Measurements from ENCODE around the gene LYPLA2.
"Not testable (repeated sequence)": the region's sequence is repeated elsewhere in the genome, so short reads cannot be mapped to it uniquely, and the experiment has no call there.

The LYPLA2 gene

DNA sequence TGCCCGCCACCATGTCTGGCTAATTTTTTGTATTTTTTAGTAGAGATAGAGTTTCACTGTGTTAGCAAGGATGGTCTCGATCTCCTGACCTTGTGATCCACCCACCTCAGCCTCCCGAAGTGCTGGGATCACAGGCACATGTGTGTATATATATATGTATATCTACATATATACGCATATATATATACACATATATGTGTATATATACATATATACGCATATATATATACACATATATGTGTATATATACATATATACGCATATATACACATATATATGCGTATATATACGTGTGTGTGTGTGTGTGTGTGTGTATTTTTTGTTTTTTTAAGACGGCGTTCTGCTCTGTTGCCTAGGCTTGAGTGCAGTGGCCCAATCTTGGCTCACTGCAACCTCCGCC lies 7.8 kb upstream of the LYPLA2 start:
- H3K36me3 ChIP-seq (ENCODE audit: control insufficient read depth in 1 of 2, insufficient read depth in 2 of 2, low read length in 2 of 2) = peaks cover 22 to 23% of the 10 kb centered on the region in 2 experiments
- not testable (repeated sequence) for H4K8ac ChIP-seq (ENCODE audit: low read depth, low read length); H2BK120ac ChIP-seq (ENCODE audit: insufficient read depth, low read length, poor library complexity); H4K12ac ChIP-seq (ENCODE audit: low read depth, low read length); H3K4ac ChIP-seq (ENCODE audit: low read depth, low read length); H2AK5ac ChIP-seq (ENCODE audit: low read length); H3K9me3 ChIP-seq (ENCODE audit: insufficient read depth, low read depth, low read length); H3K79me1 ChIP-seq (ENCODE audit: low read length); H2BK12ac ChIP-seq (ENCODE audit: low read length); H3K23ac ChIP-seq (ENCODE audit: low read length); H2AFZ ChIP-seq (ENCODE audit: insufficient read depth, low read length, poor library complexity); H3K4me3 ChIP-seq (ENCODE audit: low read depth, low read length); H4K91ac ChIP-seq (ENCODE audit: low read depth, low read length); H3K14ac ChIP-seq (ENCODE audit: low read length); H3K27me3 ChIP-seq (ENCODE audit: insufficient read depth, low read length); H3K18ac ChIP-seq (ENCODE audit: low read length); DNase-seq; H2BK5ac ChIP-seq (ENCODE audit: low read depth, low read length, poor library complexity); H3K27ac ChIP-seq (ENCODE audit: low read depth, low read length); H3K9ac ChIP-seq (ENCODE audit: low read length); H3K4me2 ChIP-seq (ENCODE audit: low read length); H3K4me1 ChIP-seq (ENCODE audit: control insufficient read depth in 1 of 2, insufficient read depth in 2 of 2, low read length in 2 of 2)
- H3K79me2 ChIP-seq (ENCODE audit: control insufficient read depth, insufficient read depth, low read length, poor library complexity) = peaks cover 11% of the 10 kb centered on the region
- WGBS (ENCODE audit: extremely low coverage, insufficient coverage, insufficient read length) = no CpG with 5 or more reads among the region's 11 CpGs

DNA sequence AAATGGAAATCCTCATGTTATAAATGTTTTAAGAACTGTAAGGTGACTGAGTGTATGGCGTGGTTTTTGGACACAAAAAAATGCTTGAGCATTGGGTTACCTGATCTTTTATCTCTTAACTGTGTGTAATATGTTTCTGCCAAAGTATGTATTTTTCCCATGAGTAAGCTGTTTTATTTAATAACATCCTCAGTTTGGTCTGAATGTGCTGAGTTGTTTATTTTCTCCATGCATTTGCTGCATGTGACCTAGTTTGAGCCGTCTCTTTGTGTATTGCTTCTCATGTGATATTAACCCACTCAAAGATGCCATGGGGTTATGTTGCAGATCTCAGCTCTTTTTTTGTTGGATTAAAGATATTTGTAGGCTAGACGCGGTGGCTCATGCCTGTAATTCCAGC lies 6.1 kb upstream of the LYPLA2 start:
- Histone ChIP-seq H3K79me2 (ENCODE audit: control insufficient read depth, insufficient read depth, low read length, poor library complexity) (no peaks in the 10 kb centered on the region), H2BK120ac (ENCODE audit: insufficient read depth, low read length, poor library complexity) (no peak overlapping the region), H2AFZ (ENCODE audit: insufficient read depth, low read length, poor library complexity) (no peak overlapping the region), H4K12ac (ENCODE audit: low read depth, low read length) (no peak overlapping the region), H4K8ac (ENCODE audit: low read depth, low read length) (no peak overlapping the region), H3K4me1 (ENCODE audit: control insufficient read depth in 1 of 2, insufficient read depth in 2 of 2, low read length in 2 of 2) (peaks cover 0 to 2% of the 10 kb centered on the region in 2 experiments), H2AK5ac (ENCODE audit: low read length) (no peak overlapping the region), H3K9me3 (ENCODE audit: insufficient read depth, low read depth, low read length) (no peaks in the 10 kb centered on the region), H3K18ac (ENCODE audit: low read length) (no peak overlapping the region), H4K91ac (ENCODE audit: low read depth, low read length) (no peak overlapping the region), H3K14ac (ENCODE audit: low read length) (no peak overlapping the region), H3K27me3 (ENCODE audit: insufficient read depth, low read length) (no peaks in the 10 kb centered on the region), H3K4ac (ENCODE audit: low read depth, low read length) (no peak overlapping the region), H3K36me3 (ENCODE audit: control insufficient read depth in 1 of 2, insufficient read depth in 2 of 2, low read length in 2 of 2) (peaks cover 24 to 25% of the 10 kb centered on the region in 2 experiments), H3K4me3 (ENCODE audit: low read depth, low read length) (no peak overlapping the region), H3K23ac (ENCODE audit: low read length) (no peak overlapping the region), H3K79me1 (ENCODE audit: low read length) (no peaks in the 10 kb centered on the region), H2BK12ac (ENCODE audit: low read length) (no peak overlapping the region), H3K4me2 (ENCODE audit: low read length) (no peak overlapping the region), H2BK5ac (ENCODE audit: low read depth, low read length, poor library complexity) (no peak overlapping the region), H3K27ac (ENCODE audit: low read depth, low read length) (no peak overlapping the region), H3K9ac (ENCODE audit: low read length) (no peak overlapping the region)
- no peak for DNase-seq
- no CpG with 5 or more reads among the region's 4 CpGs for WGBS (ENCODE audit: extremely low coverage, insufficient coverage, insufficient read length)

DNA sequence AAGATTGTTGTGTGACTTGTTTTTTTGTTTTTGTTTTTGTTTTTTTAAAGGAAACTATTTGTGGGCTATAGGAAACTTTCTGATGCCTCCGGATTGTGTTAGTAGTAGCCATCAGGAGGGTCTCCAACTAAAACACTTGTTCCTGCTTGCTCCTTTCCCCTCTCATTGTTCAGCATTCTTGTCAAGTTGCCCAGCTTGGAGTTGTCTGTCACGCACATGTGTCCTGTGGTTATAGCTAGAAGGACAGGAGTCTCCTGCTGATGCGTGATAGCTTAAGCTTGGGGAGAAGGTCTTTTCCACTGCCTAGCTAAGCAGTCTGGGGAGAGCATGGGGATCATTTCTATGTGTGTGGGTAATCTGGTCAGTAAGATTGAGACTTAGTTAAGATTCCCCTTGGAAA lies 3.2 kb upstream of the LYPLA2 start:
- Histone ChIP-seq H3K18ac (ENCODE audit: low read length) (no peak overlapping the region), H3K4me3 (ENCODE audit: low read depth, low read length) (no peak overlapping the region), H3K9me3 (ENCODE audit: insufficient read depth, low read depth, low read length) (no peaks in the 10 kb centered on the region), H3K27ac (ENCODE audit: low read depth, low read length) (no peak overlapping the region), H2BK5ac (ENCODE audit: low read depth, low read length, poor library complexity) (no peak overlapping the region), H2BK12ac (ENCODE audit: low read length) (no peak overlapping the region), H3K4me1 (ENCODE audit: control insufficient read depth in 1 of 2, insufficient read depth in 2 of 2, low read length in 2 of 2) (peaks cover 12 to 15% of the 10 kb centered on the region in 2 experiments), H3K23ac (ENCODE audit: low read length) (peak overlapping the region; percentile 69), H3K4ac (ENCODE audit: low read depth, low read length) (no peak overlapping the region), H3K14ac (ENCODE audit: low read length) (no peak overlapping the region), H3K79me1 (ENCODE audit: low read length) (peaks cover 7% of the 10 kb centered on the region), H3K9ac (ENCODE audit: low read length) (no peak overlapping the region), H4K12ac (ENCODE audit: low read depth, low read length) (no peak overlapping the region), H2BK120ac (ENCODE audit: insufficient read depth, low read length, poor library complexity) (no peak overlapping the region), H3K4me2 (ENCODE audit: low read length) (no peak overlapping the region), H3K27me3 (ENCODE audit: insufficient read depth, low read length) (no peaks in the 10 kb centered on the region), H2AFZ (ENCODE audit: insufficient read depth, low read length, poor library complexity) (no peak overlapping the region), H4K8ac (ENCODE audit: low read depth, low read length) (no peak overlapping the region), H3K79me2 (ENCODE audit: control insufficient read depth, insufficient read depth, low read length, poor library complexity) (peaks cover 12% of the 10 kb centered on the region), H3K36me3 (ENCODE audit: control insufficient read depth in 1 of 2, insufficient read depth in 2 of 2, low read length in 2 of 2) (peaks cover 22 to 28% of the 10 kb centered on the region in 2 experiments), H4K91ac (ENCODE audit: low read depth, low read length) (no peak overlapping the region), H2AK5ac (ENCODE audit: low read length) (no peak overlapping the region)
- no CpG with 5 or more reads among the region's 3 CpGs for WGBS (ENCODE audit: extremely low coverage, insufficient coverage, insufficient read length)
- no peak for DNase-seq

- no peak overlapping the region for H2AFZ ChIP-seq (ENCODE audit: insufficient read depth, low read length, poor library complexity)
- H3K9me3 ChIP-seq (ENCODE audit: insufficient read depth, low read depth, low read length) = no peaks in the 10 kb centered on the region
- no peak overlapping the region for H2BK120ac ChIP-seq (ENCODE audit: insufficient read depth, low read length, poor library complexity)
- H3K9ac ChIP-seq (ENCODE audit: low read length) = no peak overlapping the region
- H4K91ac ChIP-seq (ENCODE audit: low read depth, low read length) = no peak overlapping the region
- no peak for DNase-seq
- H2BK12ac ChIP-seq (ENCODE audit: low read length) = no peak overlapping the region
- peaks cover 7% of the 10 kb centered on the region for H3K79me1 ChIP-seq (ENCODE audit: low read length)
- H3K14ac ChIP-seq (ENCODE audit: low read length) = no peak overlapping the region
- H3K27me3 ChIP-seq (ENCODE audit: insufficient read depth, low read length) = no peaks in the 10 kb centered on the region
- H3K79me2 ChIP-seq (ENCODE audit: control insufficient read depth, insufficient read depth, low read length, poor library complexity) = peaks cover 12% of the 10 kb centered on the region
- H3K18ac ChIP-seq (ENCODE audit: low read length) = no peak overlapping the region
- no peak overlapping the region for H4K8ac ChIP-seq (ENCODE audit: low read depth, low read length)
- H3K4me3 ChIP-seq (ENCODE audit: low read depth, low read length) = no peak overlapping the region
- H3K23ac ChIP-seq (ENCODE audit: low read length) = no peak overlapping the region
- H3K4me1 ChIP-seq (ENCODE audit: control insufficient read depth in 1 of 2, insufficient read depth in 2 of 2, low read length in 2 of 2) = peaks cover 12 to 15% of the 10 kb centered on the region in 2 experiments
- no peak overlapping the region for H3K4ac ChIP-seq (ENCODE audit: low read depth, low read length)
- H4K12ac ChIP-seq (ENCODE audit: low read depth, low read length) = no peak overlapping the region
- H2BK5ac ChIP-seq (ENCODE audit: low read depth, low read length, poor library complexity) = no peak overlapping the region
- no peak overlapping the region for H3K4me2 ChIP-seq (ENCODE audit: low read length)
- H2AK5ac ChIP-seq (ENCODE audit: low read length) = no peak overlapping the region
- H3K27ac ChIP-seq (ENCODE audit: low read depth, low read length) = no peak overlapping the region
- H3K36me3 ChIP-seq (ENCODE audit: control insufficient read depth in 1 of 2, insufficient read depth in 2 of 2, low read length in 2 of 2) = peaks cover 28 to 36% of the 10 kb centered on the region in 2 experiments
- WGBS (ENCODE audit: extremely low coverage, insufficient coverage, insufficient read length) = no CpG with 5 or more reads among the region's 3 CpGs
Measured at GRCh38 chr1:23788695-23789094, 2.2 kb upstream of the LYPLA2 start.
